ENCODE data around the gene RAB3C.

The RAB3C gene

DNA sequence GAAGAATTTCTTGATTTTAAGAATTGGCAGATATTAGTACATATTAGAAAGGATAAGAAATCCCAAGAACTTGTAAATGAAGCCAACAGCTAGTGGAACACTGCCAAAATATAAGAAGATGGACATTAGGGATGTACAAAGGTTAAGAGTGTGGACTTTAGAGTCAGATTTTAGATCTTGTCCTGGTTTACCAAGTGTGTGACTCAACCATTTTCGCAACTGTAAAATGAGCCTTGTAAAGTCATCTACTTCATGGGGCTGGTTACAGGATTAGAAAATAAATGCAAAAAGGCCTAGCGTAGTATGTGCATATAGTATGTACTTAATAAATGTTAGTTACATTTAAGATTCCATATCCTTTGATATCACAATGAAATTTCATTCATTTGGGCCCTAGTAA is 260.0 kb downstream of the RAB3C start:
- Histone ChIP-seq H3K9ac (ENCODE audit: low read length) (no peak overlapping the region), H3K79me2 (ENCODE audit: low read length) (no peaks in the 10 kb centered on the region), H3K27ac (ENCODE audit: low read length) (no peak overlapping the region), H3K36me3 (replicated peaks; ENCODE audit: low read depth, low read length) (no peaks in the 10 kb centered on the region), H3K4me1 (ENCODE audit: low read length) (no peaks in the 10 kb centered on the region), H3K4me2 (ENCODE audit: low read length) (no peak overlapping the region), H3K27me3 (ENCODE audit: low read depth, low read length) (no peaks in the 10 kb centered on the region), H4K20me1 (ENCODE audit: insufficient read depth, low read length) (no peaks in the 10 kb centered on the region), H3K9me3 (ENCODE audit: insufficient read depth, low read length) (no peaks in the 10 kb centered on the region), H3K4me3 (ENCODE audit: low read length) (no peak overlapping the region), H2AFZ (ENCODE audit: low read depth, low read length) (no peak overlapping the region)
- TF ChIP-seq, protein P1, sequence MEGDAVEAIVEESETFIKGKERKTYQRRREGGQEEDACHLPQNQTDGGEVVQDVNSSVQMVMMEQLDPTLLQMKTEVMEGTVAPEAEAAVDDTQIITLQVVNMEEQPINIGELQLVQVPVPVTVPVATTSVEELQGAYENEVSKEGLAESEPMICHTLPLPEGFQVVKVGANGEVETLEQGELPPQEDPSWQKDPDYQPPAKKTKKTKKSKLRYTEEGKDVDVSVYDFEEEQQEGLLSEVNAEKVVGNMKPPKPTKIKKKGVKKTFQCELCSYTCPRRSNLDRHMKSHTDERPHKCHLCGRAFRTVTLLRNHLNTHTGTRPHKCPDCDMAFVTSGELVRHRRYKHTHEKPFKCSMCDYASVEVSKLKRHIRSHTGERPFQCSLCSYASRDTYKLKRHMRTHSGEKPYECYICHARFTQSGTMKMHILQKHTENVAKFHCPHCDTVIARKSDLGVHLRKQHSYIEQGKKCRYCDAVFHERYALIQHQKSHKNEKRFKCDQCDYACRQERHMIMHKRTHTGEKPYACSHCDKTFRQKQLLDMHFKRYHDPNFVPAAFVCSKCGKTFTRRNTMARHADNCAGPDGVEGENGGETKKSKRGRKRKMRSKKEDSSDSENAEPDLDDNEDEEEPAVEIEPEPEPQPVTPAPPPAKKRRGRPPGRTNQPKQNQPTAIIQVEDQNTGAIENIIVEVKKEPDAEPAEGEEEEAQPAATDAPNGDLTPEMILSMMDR (IDR thresholded peaks at IDR 0.05; ENCODE audit: low read depth, low read length): no peak
- TF ChIP-seq EZH2phosphoT487 (IDR thresholded peaks at IDR 0.05; ENCODE audit: low read depth): no peak

DNA sequence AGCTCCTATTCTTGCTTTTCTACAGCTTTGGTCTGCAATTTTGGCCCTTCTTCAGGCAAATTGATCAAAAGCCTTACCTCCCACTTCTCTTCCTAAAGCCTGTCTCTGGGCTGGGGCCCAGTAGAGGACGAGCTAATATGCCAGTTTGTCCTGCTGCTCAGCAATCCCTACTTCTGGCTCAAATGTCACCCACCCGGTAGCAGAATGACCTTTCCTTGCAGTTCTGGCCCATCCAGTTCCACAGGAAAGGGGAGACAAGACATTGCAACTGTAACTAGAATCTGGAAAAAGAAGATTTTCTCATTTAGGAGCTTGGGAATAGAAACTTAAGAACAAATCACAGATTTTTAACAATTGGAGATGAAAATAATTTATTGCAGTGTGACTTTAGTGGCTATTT is 261.5 kb downstream of the RAB3C start:
- H3K9ac ChIP-seq (ENCODE audit: low read length): no peak overlapping the region
- H3K79me2 ChIP-seq (ENCODE audit: low read length): no peaks in the 10 kb centered on the region
- H3K4me2 ChIP-seq (ENCODE audit: low read length): no peak overlapping the region
- no peaks in the 10 kb centered on the region for H3K36me3 ChIP-seq (replicated peaks; ENCODE audit: low read depth, low read length)
- no peaks in the 10 kb centered on the region for H3K27me3 ChIP-seq (ENCODE audit: low read depth, low read length)
- H3K9me3 ChIP-seq (ENCODE audit: insufficient read depth, low read length): no peaks in the 10 kb centered on the region
- no peaks in the 10 kb centered on the region for H3K4me1 ChIP-seq (ENCODE audit: low read length)
- no peak overlapping the region for H3K27ac ChIP-seq (ENCODE audit: low read length)
- H2AFZ ChIP-seq (ENCODE audit: low read depth, low read length): no peak overlapping the region
- H3K4me3 ChIP-seq (ENCODE audit: low read length): no peak overlapping the region
- TF ChIP-seq, protein P1 (IDR thresholded peaks at IDR 0.05; ENCODE audit: low read depth, low read length): no peak
- no peaks in the 10 kb centered on the region for H4K20me1 ChIP-seq (ENCODE audit: insufficient read depth, low read length)

DNA sequence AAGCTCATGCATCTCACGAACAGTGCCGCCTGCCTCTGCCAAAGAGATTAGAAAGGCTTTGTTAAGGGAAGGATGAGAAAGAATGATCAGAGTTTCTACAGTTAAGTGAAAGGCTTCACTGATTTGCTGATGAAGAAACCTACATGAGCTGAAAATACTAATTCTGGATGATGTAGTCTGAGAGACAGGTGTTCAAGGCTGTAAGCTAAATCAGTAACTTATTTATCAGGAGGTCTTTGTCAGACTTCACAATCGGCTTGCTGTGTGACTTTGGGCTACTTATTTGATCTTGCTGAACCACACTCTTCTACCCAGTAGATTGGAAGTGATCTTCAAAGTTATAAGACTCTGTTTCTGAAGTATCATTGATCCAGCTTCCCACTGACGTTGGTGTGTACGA is 264.2 kb downstream of the RAB3C start:
- Histone ChIP-seq H3K27ac (ENCODE audit: low read length) (no peak overlapping the region), H3K36me3 (replicated peaks; ENCODE audit: low read depth, low read length) (no peaks in the 10 kb centered on the region), H3K4me3 (ENCODE audit: low read length) (no peak overlapping the region), H3K4me2 (ENCODE audit: low read length) (no peak overlapping the region), H3K79me2 (ENCODE audit: low read length) (no peaks in the 10 kb centered on the region), H3K27me3 (ENCODE audit: low read depth, low read length) (no peaks in the 10 kb centered on the region), H3K9me3 (ENCODE audit: insufficient read depth, low read length) (no peaks in the 10 kb centered on the region), H3K4me1 (ENCODE audit: low read length) (no peaks in the 10 kb centered on the region), H3K9ac (ENCODE audit: low read length) (no peak overlapping the region), H2AFZ (ENCODE audit: low read depth, low read length) (no peak overlapping the region), H4K20me1 (ENCODE audit: insufficient read depth, low read length) (no peaks in the 10 kb centered on the region)
- no peak for TF ChIP-seq EZH2phosphoT487 (IDR thresholded peaks at IDR 0.05; ENCODE audit: low read depth)
- TF ChIP-seq, protein P1 (IDR thresholded peaks at IDR 0.05; ENCODE audit: low read depth, low read length): no peak

DNA sequence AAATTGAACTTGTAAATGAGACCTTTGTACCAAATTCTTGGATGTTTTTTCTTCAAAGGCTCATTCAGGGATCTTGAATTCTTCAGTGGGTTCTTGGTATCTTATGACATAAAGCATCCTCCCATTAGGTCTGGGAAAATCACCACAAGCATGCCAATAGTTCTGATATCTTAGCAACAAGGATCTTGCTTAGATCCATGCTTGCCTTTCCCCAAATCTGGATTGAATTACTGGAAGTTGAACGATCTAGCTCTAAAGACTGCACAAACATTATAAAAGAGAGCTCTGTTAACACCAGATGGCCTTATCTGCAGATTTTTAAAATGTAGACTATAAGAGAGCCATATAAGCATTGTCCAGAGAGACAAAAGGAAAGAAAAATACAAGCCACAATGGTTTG is 266.3 kb downstream of the RAB3C start:
- H4K20me1 ChIP-seq (ENCODE audit: insufficient read depth, low read length): no peaks in the 10 kb centered on the region
- H3K4me1 ChIP-seq (ENCODE audit: low read length): no peaks in the 10 kb centered on the region
- no peak overlapping the region for H2AFZ ChIP-seq (ENCODE audit: low read depth, low read length)
- no peak overlapping the region for H3K9ac ChIP-seq (ENCODE audit: low read length)
- no peak overlapping the region for H3K4me3 ChIP-seq (ENCODE audit: low read length)
- H3K36me3 ChIP-seq (replicated peaks; ENCODE audit: low read depth, low read length): no peaks in the 10 kb centered on the region
- H3K27ac ChIP-seq (ENCODE audit: low read length): no peak overlapping the region
- no peaks in the 10 kb centered on the region for H3K79me2 ChIP-seq (ENCODE audit: low read length)
- no peak overlapping the region for H3K4me2 ChIP-seq (ENCODE audit: low read length)
- no peaks in the 10 kb centered on the region for H3K9me3 ChIP-seq (ENCODE audit: insufficient read depth, low read length)
- TF ChIP-seq, protein P1 (IDR thresholded peaks at IDR 0.05; ENCODE audit: low read depth, low read length): no peak
- no peak for TF ChIP-seq EZH2phosphoT487 (IDR thresholded peaks at IDR 0.05; ENCODE audit: low read depth)
- H3K27me3 ChIP-seq (ENCODE audit: low read depth, low read length): no peaks in the 10 kb centered on the region
